Endothelial cell of umbilical vein (primary cell): Measurements from ENCODE around the gene DHX35.

Source experiments
- CTCF ChIP-seq, 2 donors: IDR thresholded peaks; 1 replicate in 1 of 2; 2 replicates in 1 of 2; pipeline ENCODE4 v1.5.1; 2011; ENCODE audit warnings: low read length in 2 of 2, mild to moderate bottlenecking in 2 of 2, moderate library complexity in 2 of 2, control low read depth in 1 of 2, inconsistent platforms in 1 of 2, low read depth in 1 of 2; ENCODE audit not compliant: insufficient read depth in 1 of 2; ENCODE audit errors: extremely low read depth in 1 of 2
- EZH2 ChIP-seq: IDR thresholded peaks from 2 replicates; pipeline ENCODE4 v1.6.1; 2012; ENCODE audit warnings: borderline replicate concordance, low read depth, mild to moderate bottlenecking, moderate library complexity, low read length, inconsistent platforms; ENCODE audit not compliant: severe bottlenecking
- FOS ChIP-seq: IDR thresholded peaks from 2 replicates; pipeline ENCODE4 v1.6.1; 2011; ENCODE audit warnings: mild to moderate bottlenecking, low read length, moderate library complexity, borderline replicate concordance; ENCODE audit not compliant: insufficient read depth
- JUN ChIP-seq: IDR thresholded peaks from 2 replicates; pipeline ENCODE4 v1.6.1; 2011; ENCODE audit warnings: borderline replicate concordance, low read depth; ENCODE audit not compliant: insufficient read length, insufficient read depth
- MAX ChIP-seq: IDR thresholded peaks from 2 replicates; pipeline ENCODE4 v1.6.1; 2011; ENCODE audit not compliant: insufficient read depth, insufficient read length
- MYC ChIP-seq: IDR thresholded peaks from one replicate; pipeline ENCODE4 v1.6.1; 2011; ENCODE audit warnings: mild to moderate bottlenecking, low read depth, low read length
- POLR2AphosphoS5 ChIP-seq: IDR thresholded peaks from 2 replicates; pipeline ENCODE4 v1.6.1; 2012; ENCODE audit warnings: low read depth, mild to moderate bottlenecking, control low read depth, low read length, moderate library complexity; ENCODE audit not compliant: insufficient read depth

GRCh38 chr20:38950254-38950653 is 11.9 kb upstream of the DHX35 start:
- TF ChIP-seq CTCF (IDR thresholded peaks at IDR 0.05; ENCODE audit: extremely low read depth in 1 of 2, insufficient read depth in 1 of 2, low read depth in 1 of 2, low read length in 2 of 2): no peak
- no peak for TF ChIP-seq JUN
- TF ChIP-seq MAX: no peak
- no peak for TF ChIP-seq FOS
- no peak for TF ChIP-seq EZH2
- TF ChIP-seq POLR2AphosphoS5: no peak
- TF ChIP-seq MYC: no peak
